Calu3 (cell line): Measurements from ENCODE around the gene GALR3. TPM values are rescaled to one million over a fixed set of nuclear protein-coding genes. Genes with fewer than 3 reads are reported as not detected.
A peak's percentile ranks its signal among the peaks of the same experiment; 100 is the strongest.

Source experiments
- BruUV-seq: library from RNA; stranded (reverse); fragments of 400-500 nt; replicated peaks from 2 replicates; lab custom pipeline; 2021; lab: Mats Ljungman, UMichigan
- CTCF ChIA-PET: fragments of 300-600 bp; sonication (Branson Sonifier 250); formaldehyde crosslinking; loops from one replicate; lab custom pipeline; 2022; ENCODE audit warnings: antibody characterized with exemption; lab: Charles Lee
- DNase-seq: peaks from one replicate; pipeline ENCODE4 v3.0.0; 2022
- H3K27ac Mint-ChIP-seq: one replicate; pipeline ENCODE4 v1.8.0; 2022; ENCODE audit warnings: mixed read lengths; ENCODE audit not compliant: unreplicated experiment
- H3K27me3 Mint-ChIP-seq: one replicate; pipeline ENCODE4 v1.8.0; 2022; ENCODE audit warnings: mixed read lengths; ENCODE audit not compliant: unreplicated experiment
- H3K36me3 Mint-ChIP-seq: one replicate; pipeline ENCODE4 v1.8.0; 2022; ENCODE audit warnings: mild to moderate bottlenecking, moderate library complexity, mixed read lengths; ENCODE audit not compliant: insufficient read depth, unreplicated experiment
- H3K4me1 Mint-ChIP-seq: one replicate; pipeline ENCODE4 v1.8.0; 2022; ENCODE audit warnings: mild to moderate bottlenecking, low read depth, mixed read lengths; ENCODE audit not compliant: unreplicated experiment
- H3K4me3 Mint-ChIP-seq: one replicate; pipeline ENCODE4 v1.8.0; 2022; ENCODE audit warnings: mild to moderate bottlenecking, low read depth, moderate library complexity, mixed read lengths; ENCODE audit not compliant: unreplicated experiment
- H3K9me3 Mint-ChIP-seq: one replicate; pipeline ENCODE4 v1.8.0; 2022; ENCODE audit warnings: low read depth, mixed read lengths; ENCODE audit not compliant: unreplicated experiment
- intact Hi-C: fragments of 100-400 bp; cut with micrococcal nuclease; formaldehyde crosslinking; loops from one replicate; pipeline ENCODE4 v1.10.0; 2022; ENCODE audit not compliant: unreplicated experiment
- total RNA-seq: library from RNA; stranded (reverse); gene quantifications from 2 replicates; pipeline ENCODE4 v1.2.3, GENCODE V29; 2022
- TF ChIP-seq, protein P1 (sequence below): fragments of 200-600 bp; IDR thresholded peaks from one replicate; pipeline ENCODE4 v1.8.0; 2022; ENCODE audit warnings: antibody characterized with exemption; ENCODE audit not compliant: unreplicated experiment

GALR3 gene
- total RNA-seq, 1 experiment from 2014 or later: 0.31 TPM

DNA sequence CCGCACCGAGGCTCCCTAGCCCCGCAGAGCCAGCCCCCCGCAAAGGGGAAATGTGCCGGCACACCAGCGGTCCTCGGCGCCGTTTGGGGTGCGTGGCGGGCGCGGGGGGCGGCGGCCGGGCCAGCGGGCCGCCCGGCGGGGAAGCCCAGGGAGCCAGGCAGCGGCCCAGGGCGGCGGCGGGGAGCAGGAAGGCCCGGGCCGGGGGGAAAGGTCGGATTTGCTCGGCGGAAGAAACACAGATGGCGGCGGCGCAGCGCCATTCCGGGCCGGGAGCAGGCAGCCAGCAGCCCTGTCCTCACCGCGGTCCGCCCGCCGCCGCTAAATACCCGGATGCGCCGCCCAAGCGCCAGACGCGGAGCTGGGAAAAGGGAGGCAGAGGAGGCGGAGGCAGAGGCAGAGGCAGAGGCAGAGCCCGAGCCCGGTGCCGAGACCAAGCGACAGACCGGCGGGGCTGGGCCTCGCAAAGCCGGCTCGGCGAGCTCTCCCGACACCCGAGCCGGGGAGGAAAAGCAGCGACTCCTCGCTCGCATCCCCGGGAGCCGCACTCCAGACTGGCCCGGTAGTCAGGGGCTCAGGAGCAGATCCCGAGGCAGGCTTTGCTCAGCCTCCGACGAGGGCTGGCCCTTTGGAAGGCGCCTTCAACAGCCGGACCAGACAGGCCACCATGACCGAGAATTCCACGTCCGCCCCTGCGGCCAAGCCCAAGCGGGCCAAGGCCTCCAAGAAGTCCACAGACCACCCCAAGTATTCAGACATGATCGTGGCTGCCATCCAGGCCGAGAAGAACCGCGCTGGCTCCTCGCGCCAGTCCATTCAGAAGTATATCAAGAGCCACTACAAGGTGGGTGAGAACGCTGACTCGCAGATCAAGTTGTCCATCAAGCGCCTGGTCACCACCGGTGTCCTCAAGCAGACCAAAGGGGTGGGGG is 18.0 kb upstream of the GALR3 start:
- TF ChIP-seq, protein P1, sequence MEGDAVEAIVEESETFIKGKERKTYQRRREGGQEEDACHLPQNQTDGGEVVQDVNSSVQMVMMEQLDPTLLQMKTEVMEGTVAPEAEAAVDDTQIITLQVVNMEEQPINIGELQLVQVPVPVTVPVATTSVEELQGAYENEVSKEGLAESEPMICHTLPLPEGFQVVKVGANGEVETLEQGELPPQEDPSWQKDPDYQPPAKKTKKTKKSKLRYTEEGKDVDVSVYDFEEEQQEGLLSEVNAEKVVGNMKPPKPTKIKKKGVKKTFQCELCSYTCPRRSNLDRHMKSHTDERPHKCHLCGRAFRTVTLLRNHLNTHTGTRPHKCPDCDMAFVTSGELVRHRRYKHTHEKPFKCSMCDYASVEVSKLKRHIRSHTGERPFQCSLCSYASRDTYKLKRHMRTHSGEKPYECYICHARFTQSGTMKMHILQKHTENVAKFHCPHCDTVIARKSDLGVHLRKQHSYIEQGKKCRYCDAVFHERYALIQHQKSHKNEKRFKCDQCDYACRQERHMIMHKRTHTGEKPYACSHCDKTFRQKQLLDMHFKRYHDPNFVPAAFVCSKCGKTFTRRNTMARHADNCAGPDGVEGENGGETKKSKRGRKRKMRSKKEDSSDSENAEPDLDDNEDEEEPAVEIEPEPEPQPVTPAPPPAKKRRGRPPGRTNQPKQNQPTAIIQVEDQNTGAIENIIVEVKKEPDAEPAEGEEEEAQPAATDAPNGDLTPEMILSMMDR: no peak
- peaks cover 16% of the 10 kb centered on the region for H3K27me3 Mint-ChIP-seq
- CTCF ChIA-PET: no interaction called here
- peaks cover 63% of the 10 kb centered on the region for H3K36me3 Mint-ChIP-seq
- DNase-seq: peak; percentile 93
- H3K4me3 Mint-ChIP-seq: peak overlapping the region; percentile 90
- intact Hi-C loops: no loop called here
- peak overlapping the region; percentile 86 for H3K27ac Mint-ChIP-seq
- no TSS peak for BruUV-seq
- H3K9me3 Mint-ChIP-seq: no peaks in the 10 kb centered on the region
- H3K4me1 Mint-ChIP-seq: peaks cover 16% of the 10 kb centered on the region

DNA sequence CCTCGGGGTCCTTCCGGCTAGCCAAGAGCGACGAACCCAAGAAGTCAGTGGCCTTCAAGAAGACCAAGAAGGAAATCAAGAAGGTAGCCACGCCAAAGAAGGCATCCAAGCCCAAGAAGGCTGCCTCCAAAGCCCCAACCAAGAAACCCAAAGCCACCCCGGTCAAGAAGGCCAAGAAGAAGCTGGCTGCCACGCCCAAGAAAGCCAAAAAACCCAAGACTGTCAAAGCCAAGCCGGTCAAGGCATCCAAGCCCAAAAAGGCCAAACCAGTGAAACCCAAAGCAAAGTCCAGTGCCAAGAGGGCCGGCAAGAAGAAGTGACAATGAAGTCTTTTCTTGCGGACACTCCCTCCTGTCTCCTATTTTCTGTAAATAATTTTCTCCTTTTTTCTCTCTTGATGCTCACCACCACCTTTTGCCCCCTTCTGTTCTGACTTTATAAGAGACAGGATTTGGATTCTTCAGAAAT is 17.3 kb upstream of the GALR3 start:
- BruUV-seq: no TSS peak
- TF ChIP-seq, protein P1: no peak
- H3K27ac Mint-ChIP-seq: peak overlapping the region; percentile 86
- H3K36me3 Mint-ChIP-seq: peaks cover 63% of the 10 kb centered on the region
- CTCF ChIA-PET: no interaction called here
- intact Hi-C loops: no loop called here
- no peaks in the 10 kb centered on the region for H3K9me3 Mint-ChIP-seq
- H3K27me3 Mint-ChIP-seq: peaks cover 16% of the 10 kb centered on the region
- H3K4me3 Mint-ChIP-seq: peak overlapping the region; percentile 90
- peaks cover 16% of the 10 kb centered on the region for H3K4me1 Mint-ChIP-seq
- no peak for DNase-seq

DNA sequence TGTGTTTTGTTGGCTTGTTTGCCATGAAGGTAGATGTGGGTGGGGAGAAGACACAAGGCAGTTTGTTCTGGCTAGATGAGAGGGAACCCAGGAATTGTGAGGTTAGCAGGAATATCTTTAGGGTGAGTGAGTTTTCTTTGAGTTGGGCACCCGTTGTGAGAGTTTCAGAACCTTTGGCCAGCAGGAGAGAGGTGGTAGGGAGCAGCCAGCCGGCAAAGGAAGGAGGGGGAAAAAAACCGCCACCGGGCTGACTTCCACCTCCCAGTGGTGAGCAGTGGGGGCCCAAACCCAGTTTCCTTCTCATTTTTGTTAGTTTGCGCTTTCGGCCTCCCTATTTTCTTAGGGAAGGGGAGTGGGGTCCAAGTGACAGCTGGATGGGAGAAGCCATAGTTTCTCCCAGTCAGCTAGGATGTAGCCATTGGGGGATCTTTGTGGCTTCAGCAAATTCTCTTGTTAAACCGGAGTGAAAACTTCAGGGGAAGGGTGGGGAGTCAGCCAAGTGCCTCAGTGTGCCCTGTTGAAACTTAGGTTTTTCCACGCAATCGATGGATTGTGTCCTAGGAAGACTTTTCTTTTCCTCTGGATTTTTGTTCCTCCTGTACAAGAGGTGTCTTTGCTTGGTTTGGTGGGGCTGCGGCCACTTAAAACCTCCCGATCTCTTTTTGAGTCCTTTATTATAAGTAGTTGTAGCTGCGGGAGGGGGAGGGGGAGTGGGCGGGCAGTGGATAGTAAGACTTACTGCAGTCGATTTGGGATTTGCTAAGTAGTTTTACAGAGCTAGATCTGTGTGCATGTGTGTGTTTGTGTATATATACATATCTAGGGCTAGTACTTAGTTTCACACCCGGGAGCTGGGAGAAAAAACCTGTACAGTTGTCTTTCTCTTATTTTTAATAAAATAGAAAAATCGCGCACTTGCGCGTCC is 16.5 kb upstream of the GALR3 start:
- no peak for DNase-seq
- TSS peak; percentile 70 for BruUV-seq
- peaks cover 63% of the 10 kb centered on the region for H3K36me3 Mint-ChIP-seq
- peak overlapping the region; percentile 90 for H3K4me3 Mint-ChIP-seq
- TF ChIP-seq, protein P1: no peak
- H3K4me1 Mint-ChIP-seq: peaks cover 16% of the 10 kb centered on the region
- CTCF ChIA-PET: interaction anchor here (0.7 to 1.1 kb wide), 7 partner anchors 11 to 428 kb away, joined by 3 to 26 read pairs (median 6); partner anchors contain the start of genes ANKRD54 and NOL12
- peaks cover 16% of the 10 kb centered on the region for H3K27me3 Mint-ChIP-seq
- no peaks in the 10 kb centered on the region for H3K9me3 Mint-ChIP-seq
- H3K27ac Mint-ChIP-seq: peak overlapping the region; percentile 86
- intact Hi-C loops: no loop called here
